ENCODE data around the gene CCS. TPM values are rescaled to one million over a fixed set of nuclear protein-coding genes. Genes with fewer than 3 reads are reported as not detected.

The CCS gene
- total RNA-seq, 1 experiment from 2014 or later, result 47.2 TPM

DNA sequence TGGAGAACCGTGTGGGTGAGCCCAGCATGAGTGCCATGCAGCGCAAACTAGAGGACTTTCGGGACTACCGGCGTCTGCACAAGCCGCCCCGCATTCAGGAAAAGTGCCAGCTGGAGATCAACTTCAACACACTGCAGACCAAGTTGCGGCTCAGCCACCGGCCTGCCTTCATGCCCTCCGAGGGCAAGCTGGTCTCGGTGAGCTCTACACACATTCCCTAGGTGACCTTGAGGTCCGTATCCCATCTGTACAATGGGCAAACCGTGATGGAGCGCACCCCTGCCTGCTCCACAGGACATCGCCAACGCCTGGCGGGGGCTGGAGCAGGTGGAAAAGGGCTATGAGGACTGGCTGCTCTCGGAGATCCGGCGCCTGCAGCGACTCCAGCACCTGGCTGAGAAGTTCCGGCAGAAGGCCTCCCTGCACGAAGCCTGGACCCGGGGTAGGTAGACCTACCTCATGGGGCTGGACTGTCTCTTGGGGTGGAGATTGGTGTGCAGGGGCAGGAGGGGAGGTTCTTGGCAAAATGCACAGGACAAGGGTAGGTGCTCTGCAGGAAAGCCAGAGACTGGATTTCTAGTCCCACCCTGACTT is 35.2 kb upstream of the CCS start:
- BruUV-seq (replicated peaks), result no TSS peak
- Histone ChIP-seq H3K9me3 (ENCODE audit: insufficient read depth, low read depth) (no peaks in the 10 kb centered on the region), H3K27me3 (ENCODE audit: insufficient read depth, low read depth) (0 out of 2 replicates have a peak, but pooled peaks cover 6% of the 10 kb centered on the region), H4K20me1 (ENCODE audit: insufficient read depth) (no peaks in the 10 kb centered on the region; the same call in 1 of the 2 replicates), H3K9me2 (ENCODE audit: insufficient read depth) (no peaks in the 10 kb centered on the region), H3K4me3 (no peak overlapping the region), H2AFZ (no peak overlapping the region), H3K27ac (no peak overlapping the region), H3K79me2 (ENCODE audit: low read depth) (no peaks in the 10 kb centered on the region), H3K36me3 (ENCODE audit: low read depth) (no peaks in the 10 kb centered on the region), H3F3A (ENCODE audit: insufficient read depth, low read depth) (no peaks in the 10 kb centered on the region), H3K4me1 (replicated peaks; ENCODE audit: insufficient read depth) (no peaks in the 10 kb centered on the region), H3K4me2 (no peak overlapping the region)
- TF ChIP-seq EZH2 (IDR thresholded peaks at IDR 0.05; ENCODE audit: low read depth) (no peak), CTCF (conservative IDR thresholded peaks at IDR 0.05) (no peak)
- POLR2A ChIA-PET (ENCODE audit: unreplicated experiment), result no interaction called here
- CTCF ChIA-PET, result no interaction called here
- no peak for DNase-seq
- intact Hi-C loops (cut with micrococcal nuclease; ENCODE audit: unreplicated experiment), result no loop called here

GRCh38 chr11:66559142-66559865 is 33.7 kb upstream of the CCS start:
- Histone ChIP-seq H3K36me3 (ENCODE audit: low read depth) (no peaks in the 10 kb centered on the region), H4K20me1 (ENCODE audit: insufficient read depth) (no peaks in the 10 kb centered on the region; the same call in 1 of the 2 replicates), H3K4me3 (no peak overlapping the region), H3K27me3 (ENCODE audit: insufficient read depth, low read depth) (0 out of 2 replicates have a peak, but pooled peaks cover 6% of the 10 kb centered on the region), H3K4me2 (no peak overlapping the region), H3K9me3 (ENCODE audit: insufficient read depth, low read depth) (no peaks in the 10 kb centered on the region), H3F3A (ENCODE audit: insufficient read depth, low read depth) (no peaks in the 10 kb centered on the region), H3K79me2 (ENCODE audit: low read depth) (no peaks in the 10 kb centered on the region), H3K27ac (no peak overlapping the region), H3K9me2 (ENCODE audit: insufficient read depth) (no peaks in the 10 kb centered on the region), H3K4me1 (replicated peaks; ENCODE audit: insufficient read depth) (no peaks in the 10 kb centered on the region), H2AFZ (no peak overlapping the region)
- no TSS peak for BruUV-seq (replicated peaks)
- ChIA-PET POLR2A (ENCODE audit: unreplicated experiment) (no interaction called here), CTCF (no interaction called here)
- intact Hi-C loops (cut with micrococcal nuclease; ENCODE audit: unreplicated experiment), result no loop called here
- DNase-seq, result no peak
- no peak for TF ChIP-seq EZH2 (IDR thresholded peaks at IDR 0.05; ENCODE audit: low read depth)
- no peak for TF ChIP-seq CTCF (conservative IDR thresholded peaks at IDR 0.05)

DNA sequence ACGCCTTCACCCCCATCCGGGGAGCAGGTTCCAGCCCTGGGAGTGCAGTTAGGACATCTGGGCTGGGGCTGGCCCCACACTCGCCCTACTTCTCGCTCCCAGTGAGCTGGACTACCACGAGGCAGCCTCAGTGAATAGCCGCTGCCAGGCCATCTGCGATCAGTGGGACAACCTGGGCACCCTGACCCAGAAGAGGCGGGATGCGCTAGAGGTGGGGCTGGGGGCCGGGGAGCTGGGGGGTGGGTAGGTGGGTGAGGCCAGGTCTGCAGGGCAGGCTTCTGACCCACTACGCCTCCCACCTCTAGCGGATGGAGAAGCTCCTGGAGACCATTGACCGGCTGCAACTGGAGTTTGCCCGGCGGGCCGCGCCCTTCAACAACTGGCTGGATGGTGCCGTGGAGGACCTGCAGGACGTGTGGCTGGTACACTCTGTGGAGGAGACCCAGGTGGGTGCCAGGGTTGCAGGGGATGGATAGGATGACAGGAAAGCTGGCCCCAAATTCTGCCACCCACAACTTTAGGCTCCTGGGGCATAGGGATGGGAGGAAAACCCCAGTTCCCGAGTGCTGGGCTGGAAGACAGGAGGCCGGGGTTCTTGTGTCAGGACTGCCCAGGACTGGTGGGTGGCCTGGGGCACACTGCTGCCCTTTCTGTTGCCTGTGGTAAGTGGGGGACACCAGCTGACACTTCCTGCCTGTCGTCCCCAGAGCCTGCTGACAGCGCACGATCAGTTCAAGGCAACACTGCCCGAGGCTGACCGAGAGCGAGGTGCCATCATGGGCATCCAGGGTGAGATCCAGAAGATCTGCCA is 32.9 kb upstream of the CCS start:
- POLR2A ChIA-PET (ENCODE audit: unreplicated experiment), result no interaction called here

More for the DNA sequence above, 32.9 kb upstream of the CCS start:
- Histone ChIP-seq H2AFZ (no peak overlapping the region), H3K27ac (no peak overlapping the region), H3K27me3 (ENCODE audit: insufficient read depth, low read depth) (0 out of 2 replicates have a peak, but pooled peaks cover 6% of the 10 kb centered on the region), H3K36me3 (ENCODE audit: low read depth) (no peaks in the 10 kb centered on the region), H3K4me2 (no peak overlapping the region), H3K4me3 (no peak overlapping the region), H3K9me3 (ENCODE audit: insufficient read depth, low read depth) (no peaks in the 10 kb centered on the region), H3K79me2 (ENCODE audit: low read depth) (no peaks in the 10 kb centered on the region), H3K9me2 (ENCODE audit: insufficient read depth) (no peaks in the 10 kb centered on the region), H3K4me1 (replicated peaks; ENCODE audit: insufficient read depth) (no peaks in the 10 kb centered on the region), H4K20me1 (ENCODE audit: insufficient read depth) (no peaks in the 10 kb centered on the region; the same call in 1 of the 2 replicates), H3F3A (ENCODE audit: insufficient read depth, low read depth) (no peaks in the 10 kb centered on the region)
- TF ChIP-seq EZH2 (IDR thresholded peaks at IDR 0.05; ENCODE audit: low read depth) (no peak), CTCF (conservative IDR thresholded peaks at IDR 0.05) (no peak)
- BruUV-seq (replicated peaks), result no TSS peak
- intact Hi-C loops (cut with micrococcal nuclease; ENCODE audit: unreplicated experiment), result no loop called here
- CTCF ChIA-PET, result no interaction called here
- no peak for DNase-seq
